GM19455 (cell line): ENCODE results near the gene USP10.

Experiments
- ATAC-seq: cut with Tn5 transposase; IDR thresholded peaks from one replicate; pipeline ENCODE4 v1.9.1; 2021; ENCODE audit not compliant: unreplicated experiment

Gene USP10

GRCh38 chr16:84750575-84750974 lies 50.8 kb downstream of the USP10 start:
- ATAC-seq, result no peak

- no peak for ATAC-seq
These were observed 51.4 kb downstream of the USP10 start for GRCh38 chr16:84751241-84751640.

GRCh38 chr16:84751947-84752346 lies 52.1 kb downstream of the USP10 start:
- no peak for ATAC-seq

DNA sequence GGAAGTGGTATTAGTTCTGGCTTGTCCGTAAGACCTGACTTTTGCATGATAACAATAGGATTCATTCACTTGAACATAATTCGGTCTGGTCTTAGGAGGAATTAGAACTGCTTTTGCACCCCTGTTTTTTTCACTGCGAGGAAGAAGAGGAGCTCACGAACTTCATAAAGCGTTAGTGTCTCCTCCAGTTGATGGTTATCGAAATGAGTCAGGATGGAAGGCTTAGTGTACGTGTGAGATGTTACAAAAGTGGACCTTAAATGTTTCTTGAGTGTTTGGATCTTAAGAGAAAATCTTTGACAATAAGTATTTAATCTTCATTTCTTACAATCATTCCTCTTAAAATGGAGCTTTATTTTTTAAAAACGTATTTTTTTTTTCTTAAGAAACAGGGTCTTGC lies 52.8 kb downstream of the USP10 start:
- ATAC-seq, result no peak

- ATAC-seq, result no peak
These were observed 53.9 kb downstream of the USP10 start for GRCh38 chr16:84753412-84754326.

DNA sequence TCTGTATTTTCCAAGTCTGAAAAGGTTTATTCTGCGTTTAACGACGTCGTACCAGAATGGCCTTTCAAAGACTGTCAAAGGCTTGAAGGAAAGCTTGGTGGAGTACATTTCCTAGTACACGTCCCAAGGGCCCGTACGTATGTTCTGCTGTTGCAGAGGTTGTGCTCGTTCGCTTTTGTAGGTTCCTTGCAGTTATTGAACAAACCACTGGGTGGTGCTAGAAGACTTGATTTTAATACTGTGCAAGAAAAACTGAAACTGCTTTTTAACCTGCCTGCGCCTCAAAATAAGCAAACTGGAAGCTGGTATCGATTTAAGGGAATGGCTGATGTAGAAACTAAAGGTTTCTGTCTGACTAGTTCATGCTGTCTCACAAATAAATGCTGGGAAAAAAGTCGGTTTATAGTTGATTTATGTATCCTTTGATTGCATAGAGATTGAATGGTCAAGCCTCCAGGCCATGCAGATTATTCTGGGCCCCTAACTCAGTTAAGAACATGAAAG lies 54.6 kb downstream of the USP10 start:
- ATAC-seq, result no peak

DNA sequence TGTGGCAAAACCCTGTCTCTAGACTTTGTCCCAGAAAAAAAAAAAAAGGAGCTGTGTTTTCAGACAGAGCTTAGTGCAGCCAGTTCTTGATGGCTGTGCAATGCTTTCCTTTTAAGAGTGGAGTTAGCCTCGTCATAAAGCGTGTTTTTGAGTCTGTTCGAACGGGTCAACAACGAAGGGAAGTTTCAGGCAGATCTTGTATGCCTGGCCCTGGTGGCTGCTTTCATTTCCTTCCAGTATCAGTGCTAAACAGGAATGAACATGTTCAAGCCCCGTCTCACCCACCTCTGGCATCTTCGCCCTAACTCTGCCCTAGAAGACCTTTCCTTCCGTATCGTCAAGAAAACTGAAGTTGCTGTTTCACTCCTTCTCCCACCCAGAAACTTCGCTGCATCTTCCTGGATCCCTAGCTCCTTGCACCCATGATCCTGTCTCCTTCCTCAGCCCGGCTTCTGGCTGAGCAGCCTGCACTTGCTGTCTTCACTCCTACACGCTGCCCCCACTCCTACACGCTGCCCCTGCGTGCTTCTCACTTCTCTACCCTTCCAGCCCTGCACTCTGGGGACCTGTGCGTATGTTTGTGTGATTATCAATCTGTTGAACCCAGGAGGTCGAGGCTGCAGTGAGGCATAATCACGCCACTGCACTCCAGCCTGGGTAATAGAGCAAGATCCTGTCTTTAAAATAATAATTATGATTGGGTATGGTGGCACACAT lies 55.3 kb downstream of the USP10 start:
- ATAC-seq, result no peak

DNA sequence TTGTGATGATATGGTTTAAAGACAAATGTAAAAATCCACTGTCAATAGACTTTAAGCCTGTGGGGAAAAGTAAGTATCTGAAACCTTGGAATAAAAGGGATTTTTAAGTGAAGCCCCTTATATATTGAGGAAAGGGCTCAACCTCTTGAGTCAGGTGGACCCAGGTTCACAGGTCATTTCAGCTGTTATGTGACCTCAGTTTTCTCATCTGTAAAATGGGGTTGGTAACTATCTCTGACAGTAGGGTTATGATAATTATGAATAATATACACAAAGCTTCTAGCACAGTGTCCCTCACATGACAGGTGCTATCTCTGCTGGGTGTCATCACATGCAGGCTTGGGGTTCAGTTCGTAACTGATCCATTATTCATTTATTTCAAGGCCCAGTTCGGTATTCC lies 57.0 kb downstream of the USP10 start:
- no peak for ATAC-seq

DNA sequence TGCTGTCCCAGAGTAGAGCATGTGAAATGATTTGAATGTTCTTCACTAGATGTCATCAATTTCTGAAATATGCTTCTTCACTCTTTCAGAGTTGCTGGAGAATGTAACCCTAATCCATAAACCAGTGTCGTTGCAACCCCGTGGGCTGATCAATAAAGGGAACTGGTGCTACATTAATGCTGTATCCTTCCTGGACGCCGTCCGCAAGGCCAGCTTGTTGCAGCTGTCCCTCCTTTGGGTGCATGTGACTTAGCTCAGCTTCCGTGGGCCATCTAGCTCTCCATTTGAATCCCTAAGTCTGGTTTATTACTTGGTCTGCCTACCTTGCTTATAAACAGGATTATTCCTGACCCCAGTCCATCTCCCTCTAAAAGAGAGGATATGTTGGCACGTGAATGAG lies 58.8 kb downstream of the USP10 start:
- ATAC-seq, result no peak

DNA sequence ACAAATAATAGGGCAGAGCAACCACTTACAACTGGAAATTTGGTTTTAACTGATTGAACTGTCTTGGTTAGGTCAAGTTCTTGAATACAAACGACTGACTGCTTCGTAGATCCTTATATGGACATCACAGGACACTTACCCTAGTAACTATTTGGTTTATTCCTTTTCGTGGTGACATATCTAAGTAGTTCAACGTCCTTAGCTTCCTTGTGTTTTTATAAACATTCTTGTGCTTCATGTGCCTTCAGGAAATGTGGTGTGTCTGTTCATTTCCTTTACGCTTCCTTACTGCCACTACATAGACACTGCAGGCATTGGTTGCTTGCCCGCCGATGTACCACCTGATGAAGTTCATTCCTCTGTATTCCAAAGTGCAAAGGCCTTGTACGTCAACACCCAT lies 59.3 kb downstream of the USP10 start:
- no peak for ATAC-seq

DNA sequence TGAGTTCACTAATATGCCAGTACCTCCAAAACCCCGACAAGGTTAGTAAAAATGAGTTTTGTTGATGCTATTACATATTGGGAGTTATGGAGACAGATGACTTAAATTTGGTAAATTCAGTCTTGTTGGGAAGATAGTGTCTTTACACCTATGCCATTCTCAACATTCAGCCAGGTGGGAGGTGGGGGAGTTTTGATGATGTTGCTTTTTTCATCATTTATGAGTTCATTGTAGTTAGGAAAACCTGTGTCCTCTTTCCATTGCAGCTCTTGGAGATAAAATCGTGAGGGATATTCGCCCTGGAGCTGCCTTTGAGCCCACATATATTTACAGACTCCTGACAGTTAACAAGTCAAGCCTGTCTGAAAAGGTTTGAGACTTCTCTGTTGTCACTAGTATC lies 60.1 kb downstream of the USP10 start:
- no peak for ATAC-seq

DNA sequence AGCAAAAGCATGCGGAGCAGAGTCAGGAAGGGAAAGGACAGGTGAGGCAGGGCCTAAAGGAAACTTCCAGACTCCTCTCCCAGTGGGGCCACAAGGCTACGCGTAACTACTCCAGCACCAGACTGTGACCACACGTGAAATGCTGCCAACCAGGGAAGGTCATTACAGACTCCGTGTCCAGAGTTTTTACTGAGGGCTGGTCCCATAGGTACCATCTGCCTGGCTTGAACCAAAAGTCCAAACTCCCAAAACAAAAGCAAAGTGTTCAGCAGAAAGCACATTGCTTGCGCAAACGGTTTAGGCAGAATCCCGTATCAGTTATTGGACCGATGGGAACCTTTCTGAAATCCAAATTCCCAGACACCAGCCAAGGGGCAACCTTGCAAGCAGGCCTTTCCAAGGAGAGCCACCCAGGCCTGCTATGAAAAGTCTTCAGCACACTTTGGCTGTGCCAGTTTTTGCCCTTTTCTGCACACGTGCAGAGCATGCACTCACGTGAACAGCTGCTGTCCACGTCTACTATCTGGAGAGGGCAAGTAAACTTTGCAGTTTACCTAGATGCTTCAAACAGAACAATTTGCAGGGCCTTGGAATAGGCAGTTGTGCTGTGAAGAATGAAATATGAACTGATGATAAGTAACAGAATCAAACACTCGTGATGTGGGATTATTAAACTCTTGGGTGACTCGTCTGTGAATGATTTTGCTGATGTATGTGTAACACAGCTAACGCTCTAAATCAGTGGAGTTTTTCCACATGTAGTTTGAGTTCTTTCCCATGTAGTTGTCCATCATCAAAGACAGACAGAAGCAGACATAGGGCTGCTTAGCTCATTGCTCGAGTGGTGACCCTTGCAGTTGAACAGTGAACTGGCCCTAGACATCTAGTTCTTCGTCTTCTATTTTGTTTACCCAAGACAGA lies 61.9 kb downstream of the USP10 start:
- no peak for ATAC-seq

DNA sequence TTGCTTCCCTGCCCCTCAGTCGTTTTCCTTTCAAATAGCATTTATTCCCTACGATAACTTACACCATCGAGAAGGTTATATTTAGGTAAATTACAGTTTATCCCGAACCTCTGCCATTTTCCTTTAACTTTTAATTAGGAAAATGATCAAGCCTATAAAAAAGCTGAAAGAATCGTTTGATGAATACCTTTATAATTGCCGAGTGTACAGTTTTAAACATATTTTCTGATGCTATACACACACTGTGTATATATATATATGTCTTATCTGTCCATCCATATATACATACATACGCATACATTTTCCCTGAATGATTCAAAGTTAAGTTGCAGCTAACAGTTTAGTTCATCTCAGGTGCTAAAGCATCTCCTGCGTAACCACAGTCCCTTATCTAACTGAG lies 63.4 kb downstream of the USP10 start:
- no peak for ATAC-seq

- ATAC-seq, result no peak
These were observed 63.8 kb downstream of the USP10 start for GRCh38 chr16:84763629-84764028.

GRCh38 chr16:84764970-84765369 lies 65.2 kb downstream of the USP10 start:
- ATAC-seq, result no peak

DNA sequence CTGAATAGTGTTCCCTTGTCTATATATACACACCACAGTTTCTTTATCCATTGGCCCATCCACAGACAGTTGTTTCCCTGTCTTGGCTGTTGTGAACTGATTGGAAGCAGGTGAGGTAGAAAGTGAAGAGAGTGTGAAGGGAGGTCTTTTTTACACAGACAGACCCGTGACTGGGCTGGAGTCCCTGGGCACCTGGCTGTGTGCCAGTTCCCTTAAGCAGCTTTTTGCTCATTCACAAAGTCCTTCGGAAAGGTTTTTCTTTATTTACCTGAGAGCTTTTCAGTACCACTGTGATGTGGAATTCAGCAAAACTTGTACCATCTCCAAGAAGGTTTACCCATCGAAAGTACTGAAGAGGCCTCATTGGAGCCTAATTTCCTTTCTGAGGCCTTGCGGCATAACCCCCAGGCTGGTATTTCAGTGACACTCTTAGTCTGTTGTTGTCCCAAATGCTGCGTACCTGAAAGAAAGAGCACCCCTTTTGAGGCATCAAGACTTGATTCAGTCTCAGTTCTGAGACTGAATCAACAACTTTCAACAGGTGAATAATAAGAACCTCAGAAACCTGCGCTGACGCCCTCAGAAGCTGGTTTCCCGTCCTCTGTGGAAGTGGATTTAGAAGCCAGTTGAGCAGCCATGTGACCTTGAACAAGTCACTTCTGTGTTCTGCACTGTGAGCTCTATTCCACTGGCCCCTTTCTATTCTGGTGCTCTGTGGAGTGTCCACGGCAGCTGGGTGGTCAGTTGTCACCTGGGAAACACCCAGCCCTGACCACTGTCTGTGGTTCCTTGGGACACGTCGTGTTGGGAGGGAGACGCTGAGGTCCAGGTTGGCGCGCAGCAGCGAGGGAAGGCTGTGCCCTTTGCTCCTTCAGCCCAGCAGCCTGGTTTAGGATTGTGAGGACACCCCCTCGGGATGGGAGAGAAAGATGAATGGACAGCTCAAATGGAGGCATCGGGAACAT lies 66.1 kb downstream of the USP10 start:
- no peak for ATAC-seq

- ATAC-seq, result no peak
These were observed 67.4 kb downstream of the USP10 start for GRCh38 chr16:84766978-84767773.

DNA sequence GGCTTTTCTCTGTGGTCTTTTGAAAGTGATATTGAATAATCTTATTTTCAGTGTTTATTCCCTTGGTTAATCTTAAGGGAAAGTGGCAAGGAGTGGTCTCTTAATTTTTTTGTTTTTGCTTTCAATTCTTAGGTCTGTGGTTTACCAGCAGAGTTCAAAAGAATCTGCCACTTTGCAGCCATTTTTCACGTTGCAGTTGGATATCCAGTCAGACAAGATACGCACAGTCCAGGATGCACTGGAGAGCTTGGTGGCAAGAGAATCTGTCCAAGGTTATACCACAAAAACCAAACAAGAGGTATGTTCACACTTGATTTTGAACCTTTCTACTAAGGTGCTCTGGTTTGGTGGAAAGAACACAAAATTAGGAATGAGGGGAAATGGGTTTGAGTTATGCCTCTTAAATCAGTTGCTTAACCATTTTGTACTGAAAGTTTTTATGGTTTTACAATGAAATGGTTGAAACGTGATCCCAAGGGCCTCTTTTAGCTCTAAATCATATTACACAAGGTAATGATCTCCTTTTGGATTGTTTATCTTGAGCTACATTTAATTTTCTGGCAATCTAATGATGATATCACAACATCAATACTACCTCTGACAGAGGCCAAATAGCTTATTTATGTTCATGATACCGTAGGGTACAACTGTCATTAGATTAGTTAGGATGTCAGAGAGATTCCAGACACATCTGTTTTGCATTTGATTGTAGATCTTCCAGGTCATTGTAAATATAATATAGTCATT lies 68.4 kb downstream of the USP10 start:
- no peak for ATAC-seq
